AG09319 (cell line): ENCODE results near the gene ACIN1.

Experiments
- DNase-seq: peaks from one replicate; pipeline ENCODE4 v3.0.0-alpha.2; 2010; ENCODE audit warnings: low read depth; ENCODE audit errors: extremely low read depth
- CTCF ChIP-seq: IDR thresholded peaks from 2 replicates; pipeline ENCODE4 v1.5.1; 2011; ENCODE audit warnings: low read depth, mild to moderate bottlenecking, inconsistent platforms, low read length, moderate library complexity

Gene ACIN1

GRCh38 chr14:23024612-23025075, 70.3 kb downstream of the ACIN1 start:
- no peak for DNase-seq
- TF ChIP-seq CTCF: no peak

- no peak for TF ChIP-seq CTCF
- no peak for DNase-seq
Measured at GRCh38 chr14:23023795-23024152, 71.2 kb downstream of the ACIN1 start.

- no peak for DNase-seq
- no peak for TF ChIP-seq CTCF
Measured at GRCh38 chr14:23023022-23023794, 71.7 kb downstream of the ACIN1 start.

GRCh38 chr14:23021889-23022442, 73.0 kb downstream of the ACIN1 start:
- TF ChIP-seq CTCF: no peak
- DNase-seq: no peak

- DNase-seq: no peak
- no peak for TF ChIP-seq CTCF
Measured at GRCh38 chr14:23021434-23021833, 73.5 kb downstream of the ACIN1 start.

- no peak for TF ChIP-seq CTCF
- no peak for DNase-seq
Measured at GRCh38 chr14:23020143-23021128, 74.5 kb downstream of the ACIN1 start.
